Mesangial cell (primary cell): Measurements from ENCODE around the gene MS4A12. TPM values are rescaled to one million over a fixed set of nuclear protein-coding genes. Genes with fewer than 3 reads are reported as not detected.

Experiments used
- total RNA-seq: library from RNA; depleted of rRNA; stranded (reverse); fragments of >200 nt; gene quantifications from 2 replicates; pipeline ENCODE4 v1.2.3, GENCODE V29; 2015

Gene MS4A12, protein sequence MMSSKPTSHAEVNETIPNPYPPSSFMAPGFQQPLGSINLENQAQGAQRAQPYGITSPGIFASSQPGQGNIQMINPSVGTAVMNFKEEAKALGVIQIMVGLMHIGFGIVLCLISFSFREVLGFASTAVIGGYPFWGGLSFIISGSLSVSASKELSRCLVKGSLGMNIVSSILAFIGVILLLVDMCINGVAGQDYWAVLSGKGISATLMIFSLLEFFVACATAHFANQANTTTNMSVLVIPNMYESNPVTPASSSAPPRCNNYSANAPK
- not detected in 2 replicates for total RNA-seq

DNA sequence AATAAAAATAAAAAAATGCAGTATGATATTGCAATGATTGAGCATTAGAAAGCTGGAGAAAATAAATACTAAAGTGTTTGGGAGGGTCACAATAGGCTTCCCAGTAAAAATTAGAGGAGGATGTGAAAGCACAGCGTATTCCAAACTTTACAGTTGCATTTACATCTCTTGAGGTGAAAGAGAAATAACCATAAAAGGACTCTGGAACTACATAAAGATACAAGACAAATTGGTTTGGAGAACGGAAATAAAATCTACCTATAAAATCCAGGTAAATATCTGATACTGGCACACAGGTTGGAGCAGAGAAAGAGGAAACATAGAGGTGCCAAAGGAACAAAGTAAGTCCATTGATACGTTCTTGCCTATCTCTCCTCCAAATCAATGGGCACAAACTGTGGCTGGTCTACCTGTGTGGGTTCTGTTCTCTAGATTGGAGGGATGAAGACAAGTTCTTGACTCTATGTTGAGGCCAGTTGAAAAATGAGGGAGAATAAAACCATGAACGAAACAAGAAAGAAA, at the start of gene MS4A12:
Gene MS4A12 (plus strand): TSS at position 291 of the 522 bp plus-strand sequence. CDS start 4,541 bp downstream, outside the sequence.

GRCh38 chr11:60455531-60456042, 37.0 kb upstream of the MS4A12 start, which contains the start of gene MS4A1:
Gene MS4A1 (plus strand): TSS chr11:60455847. CDS start chr11:60462375, 6,528 bp downstream.

DNA sequence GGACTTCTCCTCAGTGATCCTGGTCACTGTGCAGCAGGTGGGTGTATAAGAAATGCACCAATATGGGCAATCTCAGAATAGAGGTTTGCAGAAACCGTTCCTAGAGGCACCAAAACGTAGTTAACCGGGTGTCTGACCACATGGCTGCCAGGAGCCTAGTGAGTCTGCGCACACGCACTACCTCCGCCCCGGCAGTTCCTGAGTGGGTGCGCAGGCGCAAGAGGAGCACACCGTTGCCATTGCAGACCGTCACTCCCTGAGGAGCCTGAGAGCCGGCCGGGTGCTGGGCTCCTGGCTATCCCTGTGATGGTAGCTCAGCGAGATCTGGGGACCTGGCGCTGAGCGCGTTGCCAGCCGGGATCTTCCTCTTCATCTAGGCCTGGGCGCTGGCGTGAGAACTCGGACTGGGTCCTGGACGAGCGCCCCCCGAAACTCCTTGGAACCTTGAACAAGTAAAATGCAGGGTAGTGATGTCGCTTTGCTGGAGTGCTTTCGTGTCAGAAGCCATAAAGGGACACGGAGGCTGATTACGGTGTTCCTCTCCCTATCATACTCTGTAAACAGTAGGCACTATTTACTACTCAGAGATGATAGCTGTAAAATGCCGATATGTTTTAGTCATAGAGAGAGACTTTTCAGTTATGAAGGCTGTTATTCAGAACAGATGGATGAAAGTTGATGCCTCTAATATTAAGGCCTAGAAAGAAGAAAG, 22.7 kb downstream of the MS4A12 start, which contains the start of gene MS4A13:
Gene MS4A13 (plus strand): TSS at position 249 of the 712 bp plus-strand sequence. CDS start 2,692 bp downstream, outside the sequence.

Other genes starting within 250 kb of the MS4A12 start
- not detected in 2 replicates for gene MS4A4E, start 249.6 kb upstream of the MS4A12 start, total RNA-seq
- gene MS4A4A, start 212.1 kb upstream of the MS4A12 start, total RNA-seq: not detected in 2 replicates
- not detected in 2 replicates for gene MS4A6E, start 165.5 kb upstream of the MS4A12 start, total RNA-seq
- not detected in 2 replicates for gene MS4A7, start 114.2 kb upstream of the MS4A12 start, total RNA-seq
- gene MS4A14, start 96.3 kb upstream of the MS4A12 start, total RNA-seq: not detected in 2 replicates
- gene MS4A5, start 63.2 kb upstream of the MS4A12 start, total RNA-seq: not detected in 2 replicates
- gene MS4A1, start 36.9 kb upstream of the MS4A12 start, total RNA-seq: not detected in 2 replicates
- not detected in 2 replicates for gene MS4A13, start 22.6 kb downstream of the MS4A12 start, total RNA-seq
- gene MS4A8, start 206.8 kb downstream of the MS4A12 start, total RNA-seq: not detected in 2 replicates
- not detected in 2 replicates for gene MS4A18, start 231.9 kb downstream of the MS4A12 start, total RNA-seq